ENCODE measurements around the gene TPD52L2.

GRCh38 chr20:63932606-63933160 lies 67.6 kb downstream of the TPD52L2 start:
- TF ChIP-seq GATA3 (IDR thresholded peaks at IDR 0.05; ENCODE audit: low read depth, low read length), result no peak
- no peak for TF ChIP-seq GATA2 (IDR thresholded peaks at IDR 0.05; ENCODE audit: low read depth, low read length)

All from SH-SY5Y (cell line).